WTC11 (cell line): ENCODE measurements around the gene C4orf50.

ENCODE experiments used
- KAT7 ChIP-seq: sonication (generic); formaldehyde crosslinking; IDR thresholded peaks from 2 replicates; pipeline ENCODE4 v1.8.1; 2023; ENCODE audit warnings: missing genetic modification reagents, mild to moderate bottlenecking, borderline replicate concordance
- OVOL2 ChIP-seq: fragments of 250-450 bp; sonication (Bioruptor Pico); IDR thresholded peaks from 2 replicates; pipeline ENCODE4 v1.9.0; 2021; ENCODE audit warnings: mild to moderate bottlenecking, borderline replicate concordance
- ZNF219 ChIP-seq: sonication (generic); formaldehyde crosslinking; IDR thresholded peaks from 2 replicates; pipeline ENCODE4 v1.8.0; 2023; ENCODE audit warnings: missing genetic modification reagents, mild to moderate bottlenecking, borderline replicate concordance
- TF ChIP-seq, protein P1 (sequence below): sonication (generic); formaldehyde crosslinking; IDR thresholded peaks from 2 replicates; pipeline ENCODE4 v1.8.0; 2022; ENCODE audit warnings: mild to moderate bottlenecking, missing genetic modification reagents
- TF ChIP-seq, protein P2 (sequence below): fragments of 200-600 bp; IDR thresholded peaks from 2 replicates; pipeline ENCODE4 v1.8.0; 2022; ENCODE audit warnings: antibody characterized with exemption
- TF ChIP-seq, protein P3 (sequence below): sonication (generic); formaldehyde crosslinking; IDR thresholded peaks from 2 replicates; pipeline ENCODE4 v1.8.1; 2023; ENCODE audit warnings: mild to moderate bottlenecking, missing genetic modification reagents, borderline replicate concordance

DNA sequence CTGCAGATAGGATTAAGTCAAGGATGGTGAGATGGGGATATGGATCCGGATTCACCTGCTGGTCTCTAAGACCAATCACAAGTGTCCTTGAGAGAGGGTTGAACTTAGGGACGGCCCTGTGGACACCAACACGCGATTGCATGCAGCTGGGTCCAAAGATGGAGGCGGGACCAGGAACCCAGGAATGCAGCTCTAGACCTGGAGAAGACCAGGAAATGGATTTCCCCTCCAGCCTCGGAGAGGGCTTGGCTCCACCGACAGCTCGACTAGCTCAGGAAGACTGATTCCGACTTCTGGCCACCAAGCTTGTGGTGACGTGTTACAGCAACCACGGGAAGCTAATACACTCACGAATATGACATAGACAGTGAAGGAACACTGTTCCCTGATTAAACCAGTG, 4.7 kb downstream of the C4orf50 start:
- TF ChIP-seq, protein P1, sequence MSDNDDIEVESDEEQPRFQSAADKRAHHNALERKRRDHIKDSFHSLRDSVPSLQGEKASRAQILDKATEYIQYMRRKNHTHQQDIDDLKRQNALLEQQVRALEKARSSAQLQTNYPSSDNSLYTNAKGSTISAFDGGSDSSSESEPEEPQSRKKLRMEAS (CRISPR knock-in tag) = no peak
- TF ChIP-seq, protein P2, sequence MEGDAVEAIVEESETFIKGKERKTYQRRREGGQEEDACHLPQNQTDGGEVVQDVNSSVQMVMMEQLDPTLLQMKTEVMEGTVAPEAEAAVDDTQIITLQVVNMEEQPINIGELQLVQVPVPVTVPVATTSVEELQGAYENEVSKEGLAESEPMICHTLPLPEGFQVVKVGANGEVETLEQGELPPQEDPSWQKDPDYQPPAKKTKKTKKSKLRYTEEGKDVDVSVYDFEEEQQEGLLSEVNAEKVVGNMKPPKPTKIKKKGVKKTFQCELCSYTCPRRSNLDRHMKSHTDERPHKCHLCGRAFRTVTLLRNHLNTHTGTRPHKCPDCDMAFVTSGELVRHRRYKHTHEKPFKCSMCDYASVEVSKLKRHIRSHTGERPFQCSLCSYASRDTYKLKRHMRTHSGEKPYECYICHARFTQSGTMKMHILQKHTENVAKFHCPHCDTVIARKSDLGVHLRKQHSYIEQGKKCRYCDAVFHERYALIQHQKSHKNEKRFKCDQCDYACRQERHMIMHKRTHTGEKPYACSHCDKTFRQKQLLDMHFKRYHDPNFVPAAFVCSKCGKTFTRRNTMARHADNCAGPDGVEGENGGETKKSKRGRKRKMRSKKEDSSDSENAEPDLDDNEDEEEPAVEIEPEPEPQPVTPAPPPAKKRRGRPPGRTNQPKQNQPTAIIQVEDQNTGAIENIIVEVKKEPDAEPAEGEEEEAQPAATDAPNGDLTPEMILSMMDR = no peak
- TF ChIP-seq, protein P3, sequence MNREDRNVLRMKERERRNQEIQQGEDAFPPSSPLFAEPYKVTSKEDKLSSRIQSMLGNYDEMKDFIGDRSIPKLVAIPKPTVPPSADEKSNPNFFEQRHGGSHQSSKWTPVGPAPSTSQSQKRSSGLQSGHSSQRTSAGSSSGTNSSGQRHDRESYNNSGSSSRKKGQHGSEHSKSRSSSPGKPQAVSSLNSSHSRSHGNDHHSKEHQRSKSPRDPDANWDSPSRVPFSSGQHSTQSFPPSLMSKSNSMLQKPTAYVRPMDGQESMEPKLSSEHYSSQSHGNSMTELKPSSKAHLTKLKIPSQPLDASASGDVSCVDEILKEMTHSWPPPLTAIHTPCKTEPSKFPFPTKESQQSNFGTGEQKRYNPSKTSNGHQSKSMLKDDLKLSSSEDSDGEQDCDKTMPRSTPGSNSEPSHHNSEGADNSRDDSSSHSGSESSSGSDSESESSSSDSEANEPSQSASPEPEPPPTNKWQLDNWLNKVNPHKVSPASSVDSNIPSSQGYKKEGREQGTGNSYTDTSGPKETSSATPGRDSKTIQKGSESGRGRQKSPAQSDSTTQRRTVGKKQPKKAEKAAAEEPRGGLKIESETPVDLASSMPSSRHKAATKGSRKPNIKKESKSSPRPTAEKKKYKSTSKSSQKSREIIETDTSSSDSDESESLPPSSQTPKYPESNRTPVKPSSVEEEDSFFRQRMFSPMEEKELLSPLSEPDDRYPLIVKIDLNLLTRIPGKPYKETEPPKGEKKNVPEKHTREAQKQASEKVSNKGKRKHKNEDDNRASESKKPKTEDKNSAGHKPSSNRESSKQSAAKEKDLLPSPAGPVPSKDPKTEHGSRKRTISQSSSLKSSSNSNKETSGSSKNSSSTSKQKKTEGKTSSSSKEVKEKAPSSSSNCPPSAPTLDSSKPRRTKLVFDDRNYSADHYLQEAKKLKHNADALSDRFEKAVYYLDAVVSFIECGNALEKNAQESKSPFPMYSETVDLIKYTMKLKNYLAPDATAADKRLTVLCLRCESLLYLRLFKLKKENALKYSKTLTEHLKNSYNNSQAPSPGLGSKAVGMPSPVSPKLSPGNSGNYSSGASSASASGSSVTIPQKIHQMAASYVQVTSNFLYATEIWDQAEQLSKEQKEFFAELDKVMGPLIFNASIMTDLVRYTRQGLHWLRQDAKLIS (CRISPR knock-in tag) = no peak
- no peak for TF ChIP-seq OVOL2 (CRISPR knock-in tag)
- no peak for TF ChIP-seq KAT7 (CRISPR knock-in tag)
- no peak for TF ChIP-seq ZNF219 (CRISPR knock-in tag)
